NCI-H345 treated with DMSO at 0.1 percent for 48 hours (cell line): ENCODE data around the gene HYOU1.
"Not testable (repeated sequence)": the region's sequence is repeated elsewhere in the genome, so short reads cannot be mapped to it uniquely, and the experiment has no call there.

Experiments used
- DNase-seq: peaks from one replicate; lab custom pipeline; 2025; ENCODE audit not compliant: unreplicated experiment; lab: John Stamatoyannopoulos, UW

Gene HYOU1

DNA sequence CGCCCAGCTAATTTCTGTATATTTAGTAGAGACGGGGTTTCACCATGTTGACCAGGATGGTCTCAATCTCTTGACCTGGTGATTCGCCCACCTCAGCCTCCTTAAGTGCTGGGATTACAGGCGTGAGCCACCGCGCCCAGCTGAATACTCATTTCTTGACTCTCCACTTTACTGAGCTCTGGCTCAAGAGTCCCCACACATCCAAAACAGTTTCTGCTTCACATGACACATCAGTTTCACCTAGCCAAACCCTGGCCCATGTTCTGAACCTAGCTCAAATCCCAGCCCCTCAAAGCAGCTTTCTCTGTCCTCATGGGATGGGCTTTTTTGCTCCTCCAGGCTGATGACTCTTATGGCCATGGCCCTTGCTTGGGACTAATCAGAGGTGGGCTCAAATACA lies 9.8 kb downstream of the HYOU1 start:
- no peak for DNase-seq

DNA sequence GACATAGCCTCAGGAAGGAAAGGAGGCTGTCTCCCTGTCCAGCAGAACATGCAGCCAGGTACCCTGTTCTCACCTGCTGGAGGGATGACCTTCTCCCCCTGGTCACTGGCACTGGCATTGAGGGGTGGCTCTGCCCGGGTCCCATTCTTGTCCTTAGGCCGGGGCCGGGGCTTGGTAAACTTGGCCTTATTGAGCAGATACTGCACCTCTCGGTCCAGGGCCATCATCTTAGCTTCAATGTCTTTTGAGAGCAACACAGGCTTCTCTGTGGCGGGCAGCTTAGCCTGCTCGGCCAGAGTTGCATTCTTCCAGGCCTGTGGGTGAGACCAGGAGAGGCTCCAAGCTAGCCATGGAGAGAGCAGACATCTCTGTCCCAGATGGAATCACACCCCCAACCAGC lies 10.5 kb downstream of the HYOU1 start:
- DNase-seq, result no peak

DNA sequence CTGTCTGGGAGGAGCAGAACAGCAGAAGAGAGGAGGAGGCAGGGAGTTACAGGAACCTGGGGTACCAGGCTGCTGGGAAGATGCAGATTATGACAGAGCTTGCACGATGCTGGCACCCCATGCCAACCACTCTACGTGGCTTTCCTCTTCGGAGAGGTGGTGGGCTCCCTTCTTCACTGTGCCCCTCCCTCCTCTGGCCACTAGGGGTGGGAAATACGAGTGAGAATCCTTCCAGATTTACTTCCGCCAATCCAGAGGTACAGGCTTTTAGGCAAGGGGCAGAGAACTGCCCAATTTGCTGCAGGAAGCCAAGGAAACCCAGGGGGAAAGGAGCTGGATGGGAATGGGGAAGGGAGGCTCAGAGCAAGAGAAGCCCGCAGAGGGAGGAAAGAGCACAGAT lies 12.3 kb downstream of the HYOU1 start:
- DNase-seq, result no peak

DNA sequence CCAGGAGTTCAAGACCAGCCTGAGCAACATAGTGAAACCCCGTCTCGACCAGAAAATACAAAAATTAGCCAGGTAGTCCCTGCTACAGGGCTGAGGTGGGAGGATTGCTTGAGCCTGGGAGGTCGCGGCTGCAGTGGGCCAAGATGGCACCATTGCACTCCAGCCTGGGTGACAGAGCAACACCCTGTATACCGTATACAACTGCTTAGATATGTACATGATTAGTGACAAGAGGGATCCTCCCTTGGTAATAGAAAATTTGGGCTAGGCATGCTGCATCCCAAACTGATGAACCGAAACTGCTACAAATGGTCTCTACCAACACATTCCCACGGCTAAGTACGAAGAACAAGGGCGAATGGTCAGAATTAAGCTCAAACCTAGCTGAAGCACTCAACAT lies 14.1 kb downstream of the HYOU1 start:
- DNase-seq, result no peak

DNA sequence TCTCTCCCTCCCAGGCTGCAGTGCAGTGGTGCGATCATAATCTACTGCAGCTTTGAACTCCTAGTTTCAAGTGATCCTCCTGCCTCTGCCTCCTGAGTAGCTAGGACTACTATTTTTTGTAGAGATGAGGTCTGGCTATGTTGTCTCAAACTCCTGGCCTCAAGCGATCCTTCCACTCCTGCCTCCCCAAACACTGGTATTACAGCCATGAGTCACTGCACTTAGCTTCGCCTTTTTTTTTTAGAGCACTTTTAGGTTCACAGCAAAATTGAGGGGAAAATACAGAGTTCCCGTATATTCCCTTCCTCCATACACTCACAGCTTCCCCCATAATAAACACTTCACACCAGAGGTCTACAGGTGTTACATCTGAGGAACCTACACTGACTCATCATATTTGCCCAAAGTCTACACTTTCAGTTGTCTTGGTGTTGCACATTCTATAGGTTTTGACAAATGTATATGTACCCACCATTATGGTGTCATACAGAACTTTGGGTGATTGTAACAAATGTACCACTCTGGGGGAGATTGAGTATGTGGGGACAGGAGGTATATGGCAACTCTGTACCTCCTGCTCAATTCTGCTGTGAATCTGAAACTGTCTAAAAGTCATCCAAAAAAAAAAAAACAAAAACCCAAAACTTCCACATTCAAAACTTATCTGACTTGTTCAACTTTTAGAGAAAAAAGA lies 15.0 kb downstream of the HYOU1 start:
- DNase-seq, result no peak

DNA sequence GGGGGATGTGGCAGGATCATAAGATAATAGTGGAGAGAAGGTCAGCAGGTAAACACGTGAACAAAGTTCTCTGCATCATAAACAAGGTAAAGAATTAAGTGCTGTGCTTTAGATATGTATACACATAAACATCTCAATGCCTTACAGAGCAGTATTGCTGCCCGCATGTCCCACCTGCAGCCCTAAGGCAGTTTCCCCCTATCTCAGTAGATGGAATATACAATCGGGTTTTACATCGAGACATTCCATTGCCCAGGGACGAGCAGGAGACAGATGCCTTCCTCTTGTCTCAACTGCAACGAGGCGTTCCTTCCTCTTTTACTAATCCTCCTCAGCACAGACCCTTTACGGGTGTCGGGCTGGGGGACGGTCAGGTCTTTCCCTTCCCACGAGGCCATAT lies 17.5 kb downstream of the HYOU1 start:
- DNase-seq, result not testable (repeated sequence)

DNA sequence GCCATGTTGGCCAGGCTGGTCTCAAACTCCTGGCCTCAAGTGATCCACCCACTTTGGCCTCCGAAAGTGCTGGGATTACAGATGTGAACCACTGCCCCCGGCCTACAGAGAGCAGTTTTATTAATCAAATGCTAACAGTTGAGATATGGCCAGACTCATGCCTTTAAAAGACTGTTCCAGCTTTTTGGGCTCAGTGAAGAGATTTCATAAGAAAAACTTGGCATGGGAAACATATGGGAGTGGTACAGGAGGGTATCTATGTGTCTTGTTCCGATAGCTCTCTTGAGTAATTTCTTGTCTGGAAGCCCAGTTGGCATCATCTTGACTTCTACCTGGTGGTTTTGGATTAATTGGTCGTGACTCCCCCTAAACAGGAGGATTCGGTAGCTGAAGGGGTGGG lies 18.1 kb downstream of the HYOU1 start:
- no peak for DNase-seq

DNA sequence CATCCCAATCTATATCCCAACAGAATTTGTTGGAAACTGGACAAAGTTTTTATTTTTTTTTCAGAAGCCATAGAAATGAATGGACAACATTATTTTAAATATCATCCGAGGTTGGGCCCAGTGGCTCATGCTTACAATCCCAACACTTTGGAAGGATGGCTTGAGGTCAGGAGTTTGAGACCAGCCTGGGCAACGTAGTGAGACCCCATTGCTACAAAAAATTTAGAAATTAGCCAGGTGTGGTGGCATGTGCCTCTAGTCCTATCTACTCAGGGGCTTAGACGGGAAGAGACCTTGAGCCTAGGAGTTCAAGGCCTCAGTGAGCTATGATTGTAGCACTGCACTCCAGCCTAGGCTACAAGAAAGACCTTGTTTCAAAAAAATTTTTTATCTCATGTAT lies 22.2 kb downstream of the HYOU1 start:
- DNase-seq, result no peak

DNA sequence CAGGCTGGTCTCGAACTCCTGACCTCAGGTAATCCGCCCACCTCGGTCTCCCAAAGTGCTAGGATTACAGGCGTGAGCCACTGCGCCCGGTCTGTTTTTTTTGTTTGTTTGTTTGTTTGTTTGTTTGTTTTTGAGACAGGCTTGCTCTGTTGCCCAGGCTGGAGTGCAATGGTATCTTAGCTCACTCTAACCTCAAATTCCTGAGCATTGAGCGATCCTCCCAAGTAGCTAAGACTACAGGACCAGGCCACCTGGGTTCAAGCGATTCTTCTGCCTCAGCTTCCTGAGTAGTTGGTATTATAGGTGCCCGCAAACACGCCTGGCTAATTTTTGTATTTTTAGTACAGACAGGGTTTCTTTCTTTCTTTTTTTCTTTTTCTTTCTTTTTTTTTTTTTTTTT lies 23.6 kb downstream of the HYOU1 start:
- DNase-seq, result not testable (repeated sequence)

DNA sequence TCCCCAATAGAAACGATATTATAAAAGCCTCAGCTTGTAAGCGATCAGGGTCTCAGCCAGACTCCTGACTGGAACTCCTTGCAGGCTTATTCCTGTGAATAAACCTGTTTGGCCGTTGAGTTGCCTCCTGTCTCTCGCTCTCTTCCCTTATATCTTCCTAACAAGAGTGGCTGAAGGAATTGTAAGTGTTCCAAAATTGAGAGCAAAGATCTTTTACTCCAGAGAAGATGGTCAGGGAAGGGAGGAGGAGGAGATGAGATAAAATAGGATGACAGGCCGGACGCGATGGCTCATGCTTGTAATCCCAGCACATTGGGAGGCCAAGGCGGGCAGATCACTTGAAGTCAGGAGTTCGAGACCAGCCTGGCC lies 25.1 kb downstream of the HYOU1 start:
- no peak for DNase-seq

DNA sequence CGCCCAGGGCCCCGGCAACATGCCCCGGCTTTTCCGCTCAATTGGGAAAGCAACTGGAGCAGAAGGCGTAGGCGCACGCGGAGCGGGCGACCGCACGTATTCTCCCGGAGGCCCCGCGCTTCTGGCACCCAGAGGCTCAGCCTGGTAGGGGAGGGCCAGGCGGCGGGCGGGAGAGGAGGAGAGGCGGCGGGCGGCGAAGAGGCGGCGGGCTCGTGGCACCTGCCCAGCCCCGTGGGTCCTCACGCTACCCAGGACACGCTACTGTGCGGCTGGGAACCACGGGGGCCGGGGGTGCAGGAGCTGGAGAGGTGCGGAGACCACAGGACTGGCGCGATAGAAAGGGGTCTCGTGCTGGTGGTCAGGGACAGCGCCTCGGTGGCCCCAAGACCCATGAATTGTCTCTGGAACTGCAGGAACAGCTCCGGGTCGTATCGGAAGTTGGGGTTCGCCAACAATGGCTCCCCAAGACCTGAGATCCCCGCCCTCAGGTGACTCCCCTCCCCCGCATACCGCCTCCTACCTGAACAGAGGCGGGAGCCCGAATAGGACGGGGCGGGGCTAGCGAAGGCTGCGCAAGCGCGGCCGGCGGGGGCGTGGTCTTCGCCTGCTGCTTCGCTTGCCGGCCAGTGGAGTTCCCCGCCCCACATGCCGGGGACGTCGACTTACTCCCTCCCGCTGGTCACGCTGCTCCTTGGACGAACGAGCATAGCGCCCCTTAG lies 26.5 kb downstream of the HYOU1 start, which contains the start of gene SLC37A4:
SLC37A4 (minus strand) TSS at position 549 of the 719 bp plus-strand sequence.
- DNase-seq, result peak; percentile 93

DNA sequence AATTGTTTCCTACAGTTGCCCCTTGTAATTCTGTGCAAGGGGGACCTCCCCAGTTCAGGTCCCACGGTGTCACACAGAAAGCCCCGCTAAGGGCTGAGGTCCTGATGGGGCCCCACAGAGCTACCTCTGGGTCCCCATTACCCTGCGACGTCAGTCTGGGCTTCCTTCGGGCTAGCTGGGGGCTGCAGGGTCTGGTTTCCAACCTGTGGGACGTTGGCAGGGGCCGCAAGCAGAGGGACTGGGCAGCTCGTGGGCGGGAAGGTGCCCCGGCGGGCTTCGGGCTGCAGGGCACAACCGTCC lies 27.0 kb downstream of the HYOU1 start:
- DNase-seq, result no peak

DNA sequence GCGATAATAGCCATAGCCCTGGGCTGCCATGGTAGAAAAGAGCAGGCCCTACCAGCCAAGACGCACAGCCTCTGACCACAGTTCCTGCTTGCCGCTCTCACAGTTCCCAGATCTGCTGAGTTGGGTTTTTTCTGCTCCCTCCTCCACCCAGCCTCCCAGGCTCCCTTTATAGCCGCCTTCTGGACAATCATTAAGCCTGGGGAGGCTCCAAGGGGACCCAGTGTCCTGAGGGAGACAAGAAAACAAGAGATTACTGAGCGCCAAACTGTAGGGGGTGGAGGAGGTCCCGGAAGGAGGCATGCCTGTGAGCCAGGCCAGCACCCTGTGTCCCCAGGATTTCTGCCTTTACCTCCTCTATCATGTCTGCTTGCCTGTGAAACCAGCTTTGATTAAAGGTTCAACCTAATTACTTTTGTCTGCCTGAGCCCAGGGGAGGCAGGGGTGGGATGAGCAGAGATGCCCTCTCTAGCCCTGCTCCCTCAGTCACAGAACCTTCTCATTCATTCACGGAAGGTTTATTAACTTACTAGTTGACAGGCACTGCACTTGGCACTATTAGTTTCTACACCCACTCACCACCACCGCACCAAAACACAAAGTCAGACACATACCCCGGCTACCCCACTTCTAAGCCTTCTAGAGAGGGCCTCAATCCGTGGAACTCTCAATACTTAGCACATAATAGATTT lies 27.5 kb downstream of the HYOU1 start:
- no peak for DNase-seq

DNA sequence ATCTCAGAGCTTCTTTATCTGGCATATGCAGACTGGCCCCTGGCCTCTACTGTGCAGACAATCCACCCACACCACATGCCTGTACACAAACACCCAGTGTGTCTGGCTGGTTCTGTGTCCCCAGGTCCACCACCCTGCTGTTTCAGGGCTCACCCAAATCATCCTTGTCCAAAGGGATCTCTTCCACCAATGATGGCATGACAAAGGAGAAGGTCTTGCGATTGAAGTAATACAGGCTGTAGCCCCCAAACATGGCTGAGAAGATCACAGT lies 28.0 kb downstream of the HYOU1 start:
- no peak for DNase-seq

DNA sequence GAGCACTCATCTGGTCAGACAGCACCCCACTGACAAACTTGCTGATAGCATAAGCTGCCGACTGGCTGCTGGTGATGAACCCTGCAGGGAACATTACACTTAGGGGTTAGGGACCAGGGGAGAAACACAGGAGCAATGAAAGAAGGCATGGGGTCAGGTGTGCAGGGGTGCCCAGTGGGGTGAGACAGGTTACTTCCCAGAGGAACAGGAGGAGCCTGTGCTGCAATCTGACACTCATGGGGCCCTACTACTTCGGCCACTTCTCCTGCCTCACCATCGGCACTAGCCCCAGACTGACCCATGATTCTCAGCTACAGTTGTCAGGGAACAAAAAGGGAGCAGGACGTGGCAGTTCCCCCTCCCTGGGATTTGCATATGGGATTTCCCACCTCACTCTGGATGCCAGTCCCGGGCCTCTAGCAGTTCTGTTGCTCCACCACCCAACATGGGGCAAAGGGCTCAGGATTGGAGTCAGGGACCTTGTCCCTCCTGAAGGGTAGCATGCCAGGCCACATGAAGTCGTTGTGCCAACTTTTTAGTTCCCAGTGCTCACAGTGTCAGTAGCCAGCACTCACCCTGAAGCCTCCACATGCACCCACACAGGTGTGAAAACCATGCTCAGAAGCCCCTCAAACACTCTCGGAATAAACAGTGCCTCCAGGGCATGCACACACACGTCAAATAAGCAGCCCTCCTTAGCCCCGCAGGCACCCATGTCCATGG lies 28.5 kb downstream of the HYOU1 start:
- DNase-seq, result no peak

DNA sequence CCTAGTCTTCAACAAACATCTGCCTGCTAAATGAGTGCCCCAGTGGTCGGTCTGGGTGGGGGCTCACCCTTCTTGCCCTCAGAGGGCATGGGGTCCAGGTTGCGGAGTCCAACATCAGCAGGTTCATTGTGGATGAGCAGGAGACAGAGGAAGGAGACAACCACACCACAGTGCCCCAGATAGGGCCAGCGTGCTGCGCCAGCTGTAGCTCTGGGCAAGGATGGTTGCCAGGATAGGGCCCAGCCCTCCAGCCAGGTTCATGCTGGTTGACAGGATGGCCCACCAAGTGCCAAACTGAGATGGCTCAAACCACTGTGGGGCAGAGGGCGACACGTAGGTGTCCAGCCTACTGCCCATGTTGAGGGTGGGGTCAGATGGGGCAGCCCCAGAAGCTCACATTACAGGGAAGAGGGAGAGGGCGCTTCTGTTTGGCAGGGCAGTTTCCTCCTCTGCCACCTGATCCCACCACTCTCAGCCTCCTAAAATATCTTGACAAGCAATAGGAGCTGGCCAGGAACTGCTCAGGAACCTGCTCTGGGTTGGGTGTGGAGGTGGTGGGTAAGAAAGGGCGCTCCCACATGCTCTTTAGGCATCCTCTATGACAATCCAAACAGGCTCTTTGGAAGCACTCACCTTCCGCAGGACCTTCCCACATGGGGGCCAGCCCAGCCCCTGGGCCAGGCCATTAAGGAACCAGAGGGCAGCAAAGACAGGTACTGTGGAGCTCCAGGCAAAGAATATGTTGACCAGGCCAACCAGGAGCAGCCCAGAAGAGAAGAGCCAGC lies 29.3 kb downstream of the HYOU1 start:
- no peak for DNase-seq

DNA sequence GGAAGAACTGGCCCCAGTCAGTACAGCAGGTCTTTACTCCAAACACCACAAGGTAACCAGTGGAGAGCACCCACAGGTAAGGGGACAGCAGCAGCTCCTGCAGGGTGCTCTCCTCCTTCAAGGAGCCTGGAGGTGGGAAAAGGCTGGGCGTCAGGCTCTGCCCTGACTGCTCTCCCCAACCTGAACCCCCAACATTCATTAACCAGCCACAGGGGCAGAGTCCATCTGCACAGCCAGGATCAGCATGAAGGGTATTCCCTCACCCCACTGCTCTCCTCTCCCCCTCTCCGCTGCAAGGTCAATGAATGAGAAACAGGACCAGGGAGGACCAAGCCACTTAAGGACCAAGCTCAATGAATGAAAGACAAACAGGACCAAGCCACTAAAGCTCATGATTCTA lies 30.0 kb downstream of the HYOU1 start:
- no peak for DNase-seq

DNA sequence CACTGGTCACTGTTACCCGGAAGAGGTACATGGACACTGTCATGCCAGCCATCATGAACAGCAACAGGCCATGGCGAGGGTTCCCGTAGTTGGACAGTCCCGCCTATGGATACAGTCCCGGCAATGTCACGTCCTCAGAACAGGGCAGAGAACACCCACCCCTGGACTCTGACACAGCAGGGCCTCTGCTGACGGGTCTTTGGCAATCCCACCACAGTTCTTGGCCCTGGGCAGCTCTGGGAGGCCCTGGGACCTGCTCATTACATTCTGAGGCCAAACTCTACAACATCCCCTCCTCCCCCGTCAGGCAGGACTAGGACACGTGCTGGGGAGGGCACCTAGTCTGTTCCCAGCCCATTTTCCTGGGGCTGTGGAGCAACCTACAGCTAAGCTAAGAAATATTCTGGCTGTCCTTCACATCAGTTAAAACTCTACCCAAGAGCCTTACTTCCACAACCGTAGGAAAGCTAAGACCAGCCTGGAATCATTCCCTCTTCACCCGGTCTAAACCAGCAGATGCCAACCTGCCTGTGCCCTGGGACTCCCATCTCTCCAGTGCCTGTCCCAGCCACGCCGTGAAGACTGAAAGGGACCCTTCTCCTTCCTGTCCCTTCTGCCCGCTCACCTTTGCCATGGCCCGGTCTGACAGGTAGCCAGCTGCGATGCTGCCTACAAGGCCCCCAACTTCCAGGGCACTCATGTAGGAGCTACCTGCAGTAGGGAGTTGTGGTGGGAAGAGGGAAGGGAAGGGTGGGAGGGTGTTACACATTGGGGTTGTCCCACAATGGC lies 30.8 kb downstream of the HYOU1 start:
- DNase-seq, result no peak

DNA sequence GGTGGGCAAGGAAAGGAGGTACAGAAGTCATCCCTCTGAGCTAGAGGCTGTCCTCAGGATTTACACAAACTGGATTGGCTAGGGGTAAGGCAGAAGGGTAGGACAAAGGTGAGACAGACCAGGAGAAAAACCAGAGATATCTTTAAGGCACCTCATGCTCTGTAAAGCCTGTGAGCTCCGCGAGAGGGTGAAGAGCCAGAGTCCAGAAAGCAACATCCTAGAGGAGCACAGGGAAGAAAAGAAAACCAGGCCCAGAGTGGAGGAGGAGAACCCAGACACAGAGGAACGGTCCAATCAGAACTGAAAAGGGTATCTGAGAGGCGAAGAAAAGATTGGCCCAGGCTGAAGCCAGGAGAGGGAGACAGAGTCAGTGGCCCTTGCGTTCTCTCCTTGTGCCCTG lies 31.5 kb downstream of the HYOU1 start:
- no peak for DNase-seq

DNA sequence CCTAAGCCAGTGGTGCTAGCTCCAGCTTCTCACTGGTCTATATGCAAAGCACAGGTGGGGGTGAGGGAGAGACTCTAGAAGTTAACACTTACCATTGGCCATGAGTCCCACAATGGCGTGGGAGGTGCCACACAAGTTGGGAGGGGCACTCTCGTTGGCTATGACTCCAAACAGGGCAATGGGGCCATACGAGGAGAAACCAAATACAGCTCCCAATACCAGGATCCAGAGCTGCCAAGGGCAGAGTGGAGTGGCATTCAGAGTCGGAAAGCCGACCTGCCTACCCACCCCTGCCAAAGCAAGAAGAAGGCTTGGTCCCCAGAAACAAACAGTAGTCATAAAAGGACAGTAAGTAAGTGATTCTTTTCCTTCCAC lies 31.9 kb downstream of the HYOU1 start:
- no peak for DNase-seq
